Body of pancreas (tissue), 4 donors: ENCODE results near the gene SLC6A19. TPM values are rescaled to one million over a fixed set of nuclear protein-coding genes. Genes with fewer than 3 reads are reported as not detected.

Experiments
- ATAC-seq: fragments of 150-250 bp; one replicate; pipeline ENCODE4 v1.9.1; 2016
- DNase-seq, 4 donors: peaks; one replicate each; pipeline ENCODE4 v3.0.0-alpha.2; 2019
- H3K27ac ChIP-seq, 4 donors: fragments of 200-600 bp; sonication (generic); 1 replicate in 3 of 4; 2 replicates in 1 of 4; pipeline versions ENCODE4 v1.5.1 to v1.6.1; 2016 to 2019; ENCODE audit warnings: mild to moderate bottlenecking in 1 of 4, mixed read lengths in 1 of 4, moderate library complexity in 1 of 4
- H3K27me3 ChIP-seq, 2 donors: fragments of 200-600 bp; sonication (generic); one replicate each; pipeline ENCODE4 v1.6.0; 2016; ENCODE audit warnings: mild to moderate bottlenecking in 1 of 2
- H3K36me3 ChIP-seq, 2 donors: fragments of 200-600 bp; sonication (generic); replicated peaks in 1 of 2; 2 replicates each; pipeline ENCODE4 v1.5.1; 2016; ENCODE audit warnings: low read depth in 2 of 2; ENCODE audit not compliant: insufficient read depth in 1 of 2
- H3K4me1 ChIP-seq: fragments of 200-600 bp; sonication (generic); one replicate; pipeline ENCODE4 v1.6.0; 2016
- H3K4me3 ChIP-seq, 2 donors: fragments of 200-600 bp; sonication (generic); 1 replicate in 1 of 2; 2 replicates in 1 of 2; pipeline ENCODE4 v1.5.1; 2016 to 2019
- H3K9me3 ChIP-seq, 3 donors: fragments of 200-600 bp; sonication (generic); 1 replicate in 2 of 3; 2 replicates in 1 of 3; pipeline ENCODE4 v1.5.1; 2016
- POLR2A ChIP-seq, 3 donors: fragments of 450-650 bp; IDR thresholded peaks; one replicate each; pipeline ENCODE4 v1.6.1; 2016; ENCODE audit warnings: antibody characterized with exemption in 3 of 3, mild to moderate bottlenecking in 2 of 3
- WGBS, 2 donors: methylation state at CpG; one replicate each; pipeline ENCODE4 v1.1.5; 2017; 5-methylcytosine and 5-hydroxymethylcytosine counted together
- intact Hi-C: fragments of 100-400 bp; cut with DNase I; formaldehyde crosslinking; loops from one replicate; pipeline ENCODE4 v1.15.1; 2023
- total RNA-seq, 2 donors: library from RNA; depleted of rRNA; stranded (reverse); fragments of >200 nt; gene quantifications; one replicate each; pipeline ENCODE4 v1.1.0, GENCODE V29; 2016
- TF ChIP-seq, protein P1 (sequence below), 7 experiments: fragments of 450-650 bp in 4 of 7; fragments of 200-600 bp in 3 of 7; sonication (generic) in 3 of 7; IDR thresholded peaks; one replicate each; pipeline ENCODE4 v1.5.1; 2016 to 2019; ENCODE audit warnings: antibody characterized with exemption in 7 of 7

The SLC6A19 gene
- total RNA-seq, 2 donors from 2014 or later: 0.66 to 1.3 TPM

DNA sequence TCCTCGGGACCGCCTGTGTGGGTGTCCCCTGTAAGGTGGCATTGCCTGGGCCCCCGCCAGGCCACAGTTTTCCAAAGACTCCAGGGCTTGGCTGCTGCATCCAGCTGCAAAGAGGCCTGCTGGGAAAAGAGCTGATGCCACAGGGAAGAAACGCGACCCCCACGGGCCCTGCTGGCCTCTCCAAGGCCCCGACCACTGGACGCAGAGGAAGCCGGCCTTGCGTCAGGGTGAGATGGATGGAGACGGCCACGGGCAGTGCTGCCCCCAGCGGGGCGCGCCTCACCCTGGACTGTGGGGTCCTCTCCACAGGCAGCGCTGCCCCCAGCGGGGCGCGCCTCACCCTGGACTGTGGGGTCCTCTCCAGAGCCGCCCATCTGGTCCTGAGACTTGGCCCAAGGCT lies 21.3 kb upstream of the SLC6A19 start:
- no peak for TF ChIP-seq POLR2A (IDR thresholded peaks at IDR 0.05)
- TF ChIP-seq, protein P1, sequence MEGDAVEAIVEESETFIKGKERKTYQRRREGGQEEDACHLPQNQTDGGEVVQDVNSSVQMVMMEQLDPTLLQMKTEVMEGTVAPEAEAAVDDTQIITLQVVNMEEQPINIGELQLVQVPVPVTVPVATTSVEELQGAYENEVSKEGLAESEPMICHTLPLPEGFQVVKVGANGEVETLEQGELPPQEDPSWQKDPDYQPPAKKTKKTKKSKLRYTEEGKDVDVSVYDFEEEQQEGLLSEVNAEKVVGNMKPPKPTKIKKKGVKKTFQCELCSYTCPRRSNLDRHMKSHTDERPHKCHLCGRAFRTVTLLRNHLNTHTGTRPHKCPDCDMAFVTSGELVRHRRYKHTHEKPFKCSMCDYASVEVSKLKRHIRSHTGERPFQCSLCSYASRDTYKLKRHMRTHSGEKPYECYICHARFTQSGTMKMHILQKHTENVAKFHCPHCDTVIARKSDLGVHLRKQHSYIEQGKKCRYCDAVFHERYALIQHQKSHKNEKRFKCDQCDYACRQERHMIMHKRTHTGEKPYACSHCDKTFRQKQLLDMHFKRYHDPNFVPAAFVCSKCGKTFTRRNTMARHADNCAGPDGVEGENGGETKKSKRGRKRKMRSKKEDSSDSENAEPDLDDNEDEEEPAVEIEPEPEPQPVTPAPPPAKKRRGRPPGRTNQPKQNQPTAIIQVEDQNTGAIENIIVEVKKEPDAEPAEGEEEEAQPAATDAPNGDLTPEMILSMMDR (IDR thresholded peaks at IDR 0.05): no peak
- no peaks in the 10 kb centered on the region for H3K36me3 ChIP-seq
- intact Hi-C loops: no loop called here
- no CpG with 5 or more reads among the region's 20 CpGs for WGBS, 2 donors
- DNase-seq (peak in 1 of 4 donors; percentile 3), ATAC-seq (no peak)
- H3K27me3 ChIP-seq: no peaks in the 10 kb centered on the region
- peaks cover 45% of the 10 kb centered on the region for H3K4me1 ChIP-seq
- no peak overlapping the region for H3K27ac ChIP-seq
- no peaks in the 10 kb centered on the region for H3K9me3 ChIP-seq
- no peak overlapping the region for H3K4me3 ChIP-seq

DNA sequence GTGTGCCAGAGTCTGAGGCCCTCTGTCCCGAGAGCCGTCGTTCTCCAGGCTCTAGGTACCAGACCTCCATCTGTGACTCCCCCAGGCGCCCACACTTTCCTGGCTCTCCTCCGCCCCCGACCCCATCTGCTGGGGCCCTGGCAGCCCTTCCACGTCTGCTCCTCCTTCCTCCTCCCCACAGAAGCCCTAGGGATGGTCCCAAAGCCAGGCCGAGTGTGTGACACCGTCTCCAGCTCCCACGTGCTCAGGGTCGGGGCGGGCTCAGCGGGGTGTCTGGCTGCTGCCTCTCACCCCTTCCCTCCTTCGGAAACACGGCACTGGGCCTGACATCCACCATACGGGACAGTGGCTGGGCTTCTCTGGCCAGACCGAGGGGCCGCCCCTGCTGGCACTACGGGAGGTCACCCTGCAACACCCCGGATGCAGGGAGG lies 20.5 kb upstream of the SLC6A19 start:
- intact Hi-C loops: no loop called here
- peak overlapping the region; percentile 69 to 92 (median 90) for H3K27ac ChIP-seq
- peak in 2 of 4 donors; percentile 6 to 33 for DNase-seq
- ATAC-seq: no peak
- no peak overlapping the region for H3K4me3 ChIP-seq
- peaks cover 52% of the 10 kb centered on the region for H3K4me1 ChIP-seq
- H3K9me3 ChIP-seq: no peaks in the 10 kb centered on the region
- WGBS, 2 donors: 82 to 93% methylated on average over 7 to 17 of the region's 20 CpGs
- H3K36me3 ChIP-seq: no peaks in the 10 kb centered on the region
- TF ChIP-seq, protein P1 (IDR thresholded peaks at IDR 0.05): no peak
- TF ChIP-seq POLR2A (IDR thresholded peaks at IDR 0.05): no peak
- no peaks in the 10 kb centered on the region for H3K27me3 ChIP-seq

DNA sequence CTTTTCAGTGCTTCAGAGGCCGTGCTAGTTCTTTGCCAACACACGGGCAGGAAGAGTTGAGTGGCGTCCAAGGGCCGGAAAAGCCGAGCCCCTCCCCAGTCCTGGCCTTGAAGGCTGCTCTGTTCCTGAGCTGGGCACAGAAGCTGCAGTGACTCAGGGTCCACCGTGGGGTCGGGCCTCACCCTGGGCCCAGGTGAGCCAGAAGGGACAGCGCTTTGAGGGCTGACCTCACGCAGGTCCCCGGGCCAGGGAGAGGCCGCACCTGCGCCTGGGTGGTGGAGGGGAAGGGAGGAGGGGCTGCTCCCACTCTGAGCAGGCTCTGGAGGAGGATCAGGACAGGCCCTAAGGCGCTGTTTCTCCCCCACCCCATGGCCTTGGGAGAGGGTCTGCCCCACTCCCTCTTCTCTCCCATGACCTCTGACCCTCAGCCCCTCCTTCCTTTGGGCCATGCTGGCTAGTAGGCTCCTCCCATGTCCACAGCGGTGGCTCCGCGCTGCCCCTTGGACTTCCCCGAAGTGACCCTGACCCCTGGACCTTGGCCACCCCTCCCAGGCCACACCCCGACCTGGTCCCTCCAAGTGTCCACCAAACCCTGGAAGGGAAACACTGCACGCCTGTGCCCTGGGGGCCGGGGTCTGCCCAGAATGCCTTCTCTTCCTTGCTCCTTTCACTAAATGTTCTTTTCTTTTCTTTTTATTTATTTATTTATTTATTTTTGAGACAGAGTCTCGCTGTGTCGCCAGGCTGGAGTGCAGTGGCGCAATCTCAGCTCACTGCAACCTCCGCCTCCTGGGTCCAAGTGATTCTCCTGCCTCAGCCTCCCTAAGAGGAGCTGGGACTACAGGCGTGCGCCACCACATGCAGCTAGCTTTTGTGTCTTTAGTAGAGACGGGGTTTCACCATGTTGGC lies 19.7 kb upstream of the SLC6A19 start:
- ATAC-seq: peak; percentile 51
- WGBS, 2 donors: 25 to 50% methylated on average over 15 to 24 of the region's 27 CpGs
- peak; percentile 71 to 95 (median 90) for DNase-seq
- Histone ChIP-seq H3K27me3 (no peaks in the 10 kb centered on the region), H3K27ac (peak overlapping the region; percentile 90 to 94 (median 92)), H3K9me3 (no peaks in the 10 kb centered on the region), H3K36me3 (no peaks in the 10 kb centered on the region), H3K4me3 (no peak overlapping the region), H3K4me1 (peaks cover 61% of the 10 kb centered on the region)
- TF ChIP-seq POLR2A (IDR thresholded peaks at IDR 0.05): peak in 2 of 3 donors; percentile 49 to 52
- TF ChIP-seq, protein P1 (IDR thresholded peaks at IDR 0.05): no peak
- intact Hi-C loops: no loop called here

DNA sequence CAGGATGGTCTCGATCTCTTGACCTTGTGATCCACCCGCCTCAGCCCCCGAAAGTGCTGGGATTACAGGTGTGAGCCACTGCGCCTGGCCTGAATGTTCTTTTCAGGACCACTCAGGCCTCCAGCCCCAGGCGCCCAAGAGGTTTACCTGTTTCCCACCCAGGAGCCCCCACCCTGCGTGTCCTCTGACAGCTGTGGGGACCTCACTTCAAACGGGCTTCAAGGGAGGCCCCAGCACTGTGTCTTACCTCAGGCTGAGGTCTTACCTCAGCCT lies 19.1 kb upstream of the SLC6A19 start:
- no peak for ATAC-seq
- no peak for TF ChIP-seq POLR2A (IDR thresholded peaks at IDR 0.05)
- TF ChIP-seq, protein P1 (IDR thresholded peaks at IDR 0.05): no peak
- Histone ChIP-seq H3K27ac (peak overlapping the region; percentile 90 to 92 (median 92)), H3K27me3 (no peaks in the 10 kb centered on the region), H3K4me3 (no peak overlapping the region), H3K36me3 (no peaks in the 10 kb centered on the region), H3K9me3 (no peaks in the 10 kb centered on the region), H3K4me1 (peaks cover 67% of the 10 kb centered on the region)
- DNase-seq: no peak
- WGBS, 2 donors: 58 to 75% methylated on average over 4 to 7 of the region's 7 CpGs
- intact Hi-C loops: no loop called here
